Right hindlimb (tissue), 1 donor: Measurements from ENCODE around the gene RSPH9.

Experiments
- DNase-seq: peaks from one replicate; pipeline ENCODE4 v3.0.0-alpha.2; 2018

The RSPH9 gene

DNA sequence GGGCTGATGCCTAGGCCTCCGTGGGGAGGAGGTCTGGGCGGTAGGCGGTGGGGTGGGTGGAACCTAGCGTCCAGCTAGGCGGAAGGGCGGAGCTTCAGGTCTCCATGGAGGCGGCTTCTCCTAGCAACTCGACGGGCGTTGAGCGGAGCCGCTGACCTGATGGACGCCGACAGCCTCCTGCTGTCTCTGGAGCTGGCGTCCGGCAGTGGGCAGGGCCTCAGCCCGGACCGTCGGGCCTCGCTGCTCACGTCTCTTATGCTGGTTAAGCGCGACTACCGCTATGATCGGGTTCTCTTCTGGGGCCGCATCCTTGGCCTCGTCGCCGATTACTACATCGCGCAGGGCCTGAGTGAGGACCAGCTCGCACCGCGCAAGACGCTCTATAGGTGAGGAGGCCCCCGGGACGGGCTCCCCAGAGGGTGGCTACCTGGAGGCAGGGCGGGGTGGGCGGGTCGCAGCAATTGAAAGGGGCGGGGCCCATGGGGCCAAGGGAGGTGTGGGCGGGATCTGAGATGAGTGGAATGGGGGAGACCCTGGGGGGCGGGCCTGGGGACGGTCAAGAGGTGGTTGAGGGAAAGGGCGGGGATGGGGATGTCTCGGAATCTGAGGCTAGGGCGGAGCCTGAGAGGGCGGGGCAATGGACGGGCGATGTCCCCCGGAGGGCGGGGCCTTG is at the start of gene RSPH9:
TSS of gene RSPH9 (plus strand) at position 97 of the 673 bp plus-strand sequence. CDS start at position 160, 63 bp downstream.
- peak; percentile 83 for DNase-seq

- no peak for DNase-seq
These were observed 44.2 kb upstream of the RSPH9 start for GRCh38 chr6:43600595-43600994.

DNA sequence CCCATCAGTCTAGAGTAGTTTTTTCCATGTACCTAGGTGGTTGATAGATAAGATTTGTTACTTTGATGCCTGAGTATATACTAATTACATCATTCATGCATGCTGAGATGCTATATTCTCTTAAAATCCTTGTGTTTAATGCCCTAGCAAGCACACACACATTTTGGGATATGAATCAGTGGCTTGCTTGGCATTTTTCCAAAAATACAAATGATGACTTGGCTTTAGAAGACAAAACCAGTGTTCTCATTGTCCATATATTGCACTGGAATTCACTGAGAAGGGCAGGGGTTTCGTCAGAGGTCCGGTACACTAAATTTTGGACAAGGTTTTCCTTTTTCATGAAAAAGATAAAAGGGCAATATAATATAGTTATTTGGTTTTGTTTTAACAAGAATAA is 40.7 kb upstream of the RSPH9 start:
- DNase-seq: no peak

DNA sequence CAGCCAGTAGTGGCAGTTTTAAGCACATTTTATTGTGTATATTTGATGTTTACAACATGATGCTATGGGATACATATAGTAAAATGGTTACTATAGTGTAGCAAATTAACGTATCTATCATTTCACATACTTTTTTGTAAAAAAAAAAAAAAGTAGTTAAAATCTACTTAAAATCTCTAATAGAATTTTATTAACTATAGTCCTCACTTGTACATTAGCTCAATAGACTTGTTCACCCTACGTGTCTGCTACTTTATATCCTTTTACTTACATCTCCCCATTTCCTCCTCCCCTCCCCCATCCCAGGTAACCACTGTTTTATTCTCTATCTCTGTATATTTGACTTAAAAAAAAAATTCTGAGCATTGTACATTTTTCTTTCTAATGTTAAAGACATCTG is 38.8 kb upstream of the RSPH9 start:
- DNase-seq: no peak

DNA sequence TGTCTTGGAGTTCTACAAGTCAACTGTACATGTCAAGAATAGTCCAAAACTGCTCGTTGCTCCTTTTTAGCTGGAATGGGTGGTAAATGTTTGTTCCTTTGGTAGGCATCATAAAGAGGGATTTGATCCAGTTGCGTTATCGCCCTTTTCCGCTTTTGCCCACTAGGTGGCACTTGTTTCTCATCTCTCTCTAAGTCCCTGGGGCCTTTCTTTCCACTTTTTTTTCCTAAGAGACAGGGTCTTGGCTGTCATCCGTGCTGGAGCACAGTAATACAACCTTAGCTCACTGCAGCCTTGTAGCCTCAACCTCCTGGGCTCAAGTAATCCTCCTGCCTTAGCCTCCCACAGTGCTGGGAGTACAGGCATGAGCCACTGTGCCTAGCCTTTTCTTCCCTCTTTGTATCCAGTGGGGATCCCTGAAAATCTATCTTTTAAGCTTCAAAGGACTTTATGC is 36.5 kb upstream of the RSPH9 start:
- peak; percentile 51 for DNase-seq

GRCh38 chr6:43608807-43609206 is 36.0 kb upstream of the RSPH9 start:
- DNase-seq: no peak

DNA sequence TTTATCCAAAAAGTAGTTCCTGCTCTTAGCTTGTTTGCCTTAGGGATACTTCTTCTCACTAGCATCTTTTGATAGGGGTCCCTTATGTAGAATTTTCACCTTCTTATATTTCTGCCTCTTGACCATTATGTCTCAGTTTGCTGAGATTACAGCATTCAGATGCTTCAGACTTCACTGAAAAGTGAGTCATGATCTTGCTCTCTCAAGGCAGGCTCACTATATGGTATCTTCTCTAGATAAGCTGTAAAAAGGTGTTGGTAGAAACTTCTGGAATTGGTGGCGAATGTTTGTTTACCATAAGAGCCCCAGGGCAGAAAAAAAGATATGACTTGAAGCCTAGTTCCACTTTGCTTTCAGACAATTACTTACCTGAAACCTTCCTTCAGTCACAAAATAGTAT is 35.4 kb upstream of the RSPH9 start:
- no peak for DNase-seq

GRCh38 chr6:43610431-43610830 is 34.4 kb upstream of the RSPH9 start:
- no peak for DNase-seq

DNA sequence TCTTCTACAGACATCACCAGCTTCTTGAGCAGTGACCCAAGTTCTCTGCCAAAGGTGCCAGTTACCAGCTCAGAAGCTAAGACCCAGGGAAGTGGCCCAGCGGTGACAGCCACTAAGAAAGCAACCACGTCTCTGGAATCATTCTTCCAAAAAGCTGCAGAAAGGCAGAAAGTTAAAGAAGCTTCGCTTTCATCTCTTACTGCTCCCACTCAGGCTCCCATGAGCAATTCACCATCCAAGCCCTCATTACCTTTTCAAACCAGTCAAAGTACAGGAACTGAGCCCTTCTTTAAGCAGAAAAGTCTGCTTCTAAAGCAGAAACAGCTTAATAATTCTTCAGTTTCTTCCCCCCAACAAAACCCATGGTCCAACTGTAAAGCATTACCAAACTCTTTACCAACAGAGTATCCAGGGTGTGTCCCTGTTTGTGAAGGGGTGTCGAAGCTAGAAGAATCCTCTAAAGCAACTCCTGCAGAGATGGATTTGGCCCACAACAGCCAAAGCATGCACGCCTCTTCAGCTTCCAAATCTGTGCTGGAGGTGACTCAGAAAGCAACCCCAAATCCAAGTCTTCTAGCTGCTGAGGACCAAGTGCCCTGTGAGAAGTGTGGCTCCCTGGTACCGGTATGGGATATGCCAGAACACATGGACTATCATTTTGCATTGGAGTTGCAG is 31.0 kb upstream of the RSPH9 start:
- DNase-seq: no peak

DNA sequence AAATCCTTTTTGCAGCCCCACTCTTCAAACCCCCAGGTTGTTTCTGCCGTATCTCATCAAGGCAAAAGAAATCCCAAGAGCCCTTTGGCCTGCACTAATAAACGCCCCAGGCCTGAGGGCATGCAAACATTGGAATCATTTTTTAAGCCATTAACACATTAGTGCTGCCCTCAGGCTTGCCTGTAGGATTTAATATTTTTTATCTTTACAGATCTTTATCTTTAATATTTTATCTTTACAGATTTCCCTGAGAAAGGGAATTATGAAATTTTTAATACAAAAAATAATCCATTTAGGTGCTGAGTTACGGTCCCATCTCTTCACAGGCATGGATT is 30.5 kb upstream of the RSPH9 start:
- no peak for DNase-seq

DNA sequence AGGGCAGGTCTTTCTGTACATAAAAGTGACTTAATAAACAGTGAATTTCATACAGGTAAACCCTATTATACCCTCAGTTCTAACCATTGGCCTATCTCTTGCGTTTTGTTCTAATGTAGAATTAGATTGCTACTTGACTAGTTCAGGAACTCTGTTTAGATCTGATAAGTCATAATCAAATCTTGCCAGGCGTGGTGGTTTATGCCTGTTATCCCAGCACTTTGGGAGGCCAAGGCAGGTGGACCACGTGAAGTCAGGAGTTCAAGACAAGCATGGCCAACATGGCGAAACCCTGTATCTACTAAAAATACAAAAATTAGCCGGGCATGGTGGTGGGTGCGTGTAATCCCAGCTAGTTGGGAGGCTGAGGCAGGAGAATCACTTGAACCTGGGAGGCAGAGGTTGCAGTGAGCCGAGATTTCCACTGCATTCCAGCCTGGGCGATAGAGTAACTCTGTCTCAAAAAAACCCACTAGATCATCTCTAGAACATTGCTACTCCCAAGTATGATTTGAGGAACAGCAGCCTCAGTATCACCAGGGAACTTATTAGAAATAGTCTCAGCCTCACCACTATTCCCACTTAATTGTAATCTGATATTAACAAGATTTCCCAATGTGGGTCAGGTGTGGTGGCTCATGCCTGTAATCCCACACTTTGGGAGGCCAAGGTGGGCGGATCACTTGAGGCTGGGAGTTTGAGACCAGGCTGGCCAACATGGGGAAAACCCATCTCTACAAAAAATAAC is 27.9 kb upstream of the RSPH9 start:
- no peak for DNase-seq

GRCh38 chr6:43621078-43621835 is 23.6 kb upstream of the RSPH9 start:
- no peak for DNase-seq

- DNase-seq: no peak
These were observed 23.0 kb upstream of the RSPH9 start for GRCh38 chr6:43621836-43622180.

GRCh38 chr6:43622541-43622940 is 22.3 kb upstream of the RSPH9 start:
- no peak for DNase-seq

GRCh38 chr6:43623880-43624785 is 20.7 kb upstream of the RSPH9 start:
- DNase-seq: no peak

DNA sequence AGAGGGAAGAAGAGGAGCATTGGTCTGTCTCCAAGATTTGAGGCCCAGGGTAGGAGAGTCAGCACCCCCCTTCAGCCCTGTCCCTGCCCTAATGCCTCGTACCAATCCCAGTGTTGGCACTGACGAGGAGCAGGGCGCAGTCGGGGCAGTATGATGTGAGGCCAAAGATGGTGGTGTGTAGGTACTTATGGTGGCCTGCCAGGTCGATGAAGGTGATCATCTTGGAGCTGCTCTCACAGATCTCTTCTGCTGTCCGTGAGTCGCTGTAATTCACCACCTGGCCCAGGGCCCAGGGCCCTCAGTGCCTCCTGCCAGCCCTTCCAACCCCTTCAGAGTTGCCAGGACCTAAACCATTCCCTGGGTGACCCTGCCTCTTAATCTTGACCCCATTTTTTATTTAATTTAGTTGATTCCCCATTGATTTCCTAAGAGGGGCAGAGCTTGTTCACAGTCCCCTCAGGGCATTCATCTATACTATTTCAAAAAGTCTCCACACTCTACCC is 20.0 kb upstream of the RSPH9 start:
- DNase-seq: no peak

DNA sequence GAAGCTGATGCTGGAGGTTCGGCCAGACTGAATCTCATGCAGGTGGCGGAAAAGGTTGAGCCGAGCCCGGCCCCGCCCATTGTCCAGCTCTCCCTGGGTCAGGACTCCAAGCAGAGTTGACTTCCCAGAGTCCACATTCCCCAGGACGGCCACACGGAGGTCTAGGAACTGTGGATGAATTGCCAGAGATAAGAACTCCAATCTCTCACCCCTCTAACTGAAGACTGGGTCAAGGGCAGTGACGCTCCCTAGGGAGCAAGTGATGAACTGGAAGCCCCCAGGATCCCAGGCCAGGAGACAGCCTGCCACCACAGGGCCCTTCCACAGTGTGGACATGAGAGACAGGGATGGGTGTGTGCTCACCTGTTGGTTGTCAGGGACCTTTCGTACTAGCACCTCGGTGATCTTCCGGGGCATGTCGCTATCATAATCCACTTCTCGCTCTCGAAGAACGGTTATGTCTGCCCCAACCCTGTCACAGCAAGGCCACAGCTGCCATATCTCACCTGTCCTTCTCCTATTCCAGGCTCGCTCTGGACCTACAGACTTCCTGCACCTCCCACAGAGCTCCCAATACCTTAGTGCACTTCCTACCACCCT is 19.3 kb upstream of the RSPH9 start:
- DNase-seq: no peak

GRCh38 chr6:43627008-43627825 is 17.6 kb upstream of the RSPH9 start:
- DNase-seq: peak; percentile 72

- peak; percentile 69 for DNase-seq
These were observed 16.3 kb upstream of the RSPH9 start for GRCh38 chr6:43628393-43629103.

DNA sequence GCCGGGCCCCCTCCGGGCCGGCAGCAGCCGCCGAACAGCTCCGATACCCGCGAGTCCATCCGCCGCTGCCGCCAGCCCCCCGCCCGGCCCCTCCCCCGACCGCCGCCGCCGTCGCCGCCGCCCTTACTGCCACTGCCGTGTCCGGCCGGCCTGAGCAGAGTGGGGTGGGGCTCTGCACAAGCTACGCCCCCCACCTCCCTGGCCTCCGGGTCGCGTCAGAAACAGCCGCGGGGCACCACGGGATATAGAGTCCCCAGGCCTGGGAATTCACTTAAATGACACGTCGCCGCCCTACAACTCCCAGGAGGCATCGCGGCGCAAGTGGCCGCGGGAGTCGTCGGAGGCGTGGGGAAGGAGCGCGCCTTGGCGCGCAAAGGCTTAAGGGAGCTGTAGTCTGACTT is 15.7 kb upstream of the RSPH9 start, which contains the start of gene GTPBP2:
TSS of gene GTPBP2 (minus strand) at position 161 of the 401 bp plus-strand sequence. CDS start at position 59, 102 bp downstream.
- DNase-seq: peak; percentile 100
